H1 (cell line): ENCODE results near the gene MRFAP1. TPM values are rescaled to one million over a fixed set of nuclear protein-coding genes. Genes with fewer than 3 reads are reported as not detected.

ENCODE experiments used
- JUND ChIP-seq: IDR thresholded peaks from 2 replicates; pipeline ENCODE4 v1.6.1; 2011; ENCODE audit warnings: mild to moderate bottlenecking, improper control_type of control experiment, low read length
- KDM1A ChIP-seq: fragments of 200-600, 300-600 bp; sonication (generic); IDR thresholded peaks from 2 replicates; pipeline ENCODE4 v1.7.1; 2016; ENCODE audit warnings: mild to moderate bottlenecking, low read length, borderline replicate concordance
- PHF8 ChIP-seq: fragments of 200-600 bp; sonication (generic); conservative IDR thresholded peaks from 2 replicates; pipeline ENCODE4 v1.7.1; 2012; ENCODE audit warnings: low read depth, mild to moderate bottlenecking, inconsistent platforms, low read length, moderate library complexity
- SP1 ChIP-seq: IDR thresholded peaks from 2 replicates; pipeline ENCODE4 v1.6.1; 2011; ENCODE audit warnings: low read depth, low read length
- polyA plus RNA-seq, 7 experiments: library from polyadenylated mRNA; depleted of rRNA in 3 of 7; stranded (reverse) in 5 of 7; unstranded in 2 of 7; fragments of >200 nt in 5 of 7; fragments of 200-250 nt in 2 of 7; gene quantifications; 1 replicate in 5 of 7; 2 replicates in 1 of 7; 4 replicates in 1 of 7; pipeline versions ENCODE4 v1.2.1 to v1.2.3, GENCODE V29; 2011 to 2013; ENCODE audit warnings: missing spikeins in 2 of 7, mixed read lengths in 2 of 7
- total RNA-seq: library from RNA; stranded (reverse); fragmentation: NEBNext Ultra II Directional; extraction: Animal tissue kit (Norgen Biotek cat#: 25700); gene quantifications from 2 replicates; pipeline ENCODE4 v1.2.1, GENCODE V29; 2021

Gene MRFAP1
- total and polyA plus RNA-seq, 2 of the 8 experiments (the other 6 are each of a cell fraction or from before 2014, with no cell fraction given) = 108 to 307 TPM

GRCh38 chr4:6609415-6610079 is 30.9 kb upstream of the MRFAP1 start (continued):
- TF ChIP-seq JUND (no peak), PHF8 (no peak), SP1 (no peak), KDM1A (no peak)
